HG02763 (cell line): ENCODE results near the gene ANKRD34A.

ENCODE experiments used
- ATAC-seq: cut with Tn5 transposase; IDR thresholded peaks from one replicate; pipeline ENCODE4 v1.9.1; 2021; ENCODE audit warnings: mild to moderate bottlenecking, moderate library complexity; ENCODE audit not compliant: unreplicated experiment

The ANKRD34A gene

DNA sequence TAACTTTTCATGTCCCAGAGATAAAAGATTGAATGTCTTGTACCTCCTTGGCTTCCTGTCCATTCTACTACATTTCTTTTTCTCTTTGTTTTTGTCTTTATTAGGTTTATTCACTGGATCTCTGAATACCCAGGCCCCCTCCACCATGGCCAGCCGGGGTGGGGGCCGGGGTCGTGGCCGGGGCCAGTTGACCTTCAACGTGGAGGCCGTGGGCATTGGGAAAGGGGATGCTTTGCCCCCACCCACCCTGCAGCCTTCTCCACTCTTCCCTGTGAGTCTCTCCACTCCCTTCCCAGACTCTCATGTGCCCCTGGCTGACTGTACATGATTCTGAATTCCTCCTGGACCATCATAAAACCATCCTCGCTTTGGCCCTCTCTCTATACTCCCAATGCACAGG is 10.3 kb upstream of the ANKRD34A start:
- ATAC-seq, result no peak

GRCh38 chr1:145972580-145972979 is 8.2 kb upstream of the ANKRD34A start:
- no peak for ATAC-seq

DNA sequence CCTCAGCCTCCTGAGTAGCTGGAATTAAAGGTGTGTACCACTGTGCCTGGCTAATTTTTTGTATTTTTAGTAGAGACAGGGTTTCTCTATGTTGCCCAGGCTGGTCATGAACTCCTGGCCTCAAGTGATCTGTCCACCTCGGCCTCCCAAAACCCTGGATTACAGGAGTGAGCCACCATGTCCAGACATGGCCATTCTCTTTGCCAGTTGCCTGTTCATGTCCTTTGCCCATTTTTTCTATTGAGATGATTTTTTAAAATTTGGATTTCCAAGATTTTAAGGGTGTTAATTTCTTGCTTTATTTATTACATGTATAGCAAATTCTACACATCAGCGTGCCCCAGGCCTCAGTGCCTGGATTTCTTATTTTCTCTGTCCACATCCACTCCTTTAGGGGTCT is 2.9 kb upstream of the ANKRD34A start:
- ATAC-seq, result no peak

GRCh38 chr1:145965119-145965744 is 857 bp upstream of the ANKRD34A start:
- no peak for ATAC-seq

- no peak for ATAC-seq
Observed at GRCh38 chr1:145963265-145964019, 933 bp downstream of the ANKRD34A start.

DNA sequence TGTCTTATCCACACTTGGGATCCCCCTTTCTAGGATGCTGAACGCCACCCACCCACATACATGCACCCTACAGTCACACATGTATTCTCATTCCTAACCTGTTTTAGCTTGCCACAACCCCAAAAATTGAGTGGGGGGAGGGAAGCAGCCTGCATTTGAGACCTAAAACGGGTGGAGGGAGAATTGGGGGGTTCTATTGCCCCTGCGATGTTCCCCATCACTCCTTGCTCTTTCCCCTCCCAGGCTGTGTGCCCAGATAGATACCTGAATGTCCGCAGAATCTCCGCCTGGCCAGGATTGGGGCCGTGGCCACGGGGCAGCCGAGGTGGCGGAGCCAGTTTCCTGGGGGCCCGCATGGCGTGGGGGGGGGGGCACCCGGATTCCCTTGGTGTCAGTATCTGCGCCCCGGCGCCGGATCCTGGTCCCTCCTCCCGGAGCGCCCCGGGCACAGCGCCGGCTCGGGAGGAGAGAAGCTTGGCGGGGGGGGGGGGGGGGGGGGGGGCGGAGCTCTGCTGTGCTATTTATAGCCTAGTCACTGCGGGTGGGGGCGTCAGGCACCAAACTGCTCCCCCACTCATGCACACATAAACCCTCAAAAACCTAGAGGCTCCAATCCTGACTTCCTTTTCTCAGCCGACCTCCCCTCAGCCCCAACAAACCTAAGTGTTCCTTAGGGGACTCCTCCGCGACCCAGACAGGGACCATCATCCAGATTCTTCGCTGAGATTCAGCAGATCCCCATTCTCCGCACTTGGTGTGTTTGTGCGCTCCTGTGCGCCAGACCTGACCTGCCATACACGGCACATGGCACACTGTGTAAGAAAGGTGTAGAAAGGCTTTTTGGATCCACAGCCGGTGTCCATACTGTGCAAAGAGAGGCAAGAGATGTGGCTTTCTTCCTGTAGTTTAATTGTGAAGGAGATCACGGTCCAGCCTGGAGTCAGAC is 1.9 kb downstream of the ANKRD34A start:
- no peak for ATAC-seq

GRCh38 chr1:145961425-145962156 is 2.8 kb downstream of the ANKRD34A start:
- no peak for ATAC-seq

GRCh38 chr1:145961109-145961424 is 3.3 kb downstream of the ANKRD34A start:
- no peak for ATAC-seq

DNA sequence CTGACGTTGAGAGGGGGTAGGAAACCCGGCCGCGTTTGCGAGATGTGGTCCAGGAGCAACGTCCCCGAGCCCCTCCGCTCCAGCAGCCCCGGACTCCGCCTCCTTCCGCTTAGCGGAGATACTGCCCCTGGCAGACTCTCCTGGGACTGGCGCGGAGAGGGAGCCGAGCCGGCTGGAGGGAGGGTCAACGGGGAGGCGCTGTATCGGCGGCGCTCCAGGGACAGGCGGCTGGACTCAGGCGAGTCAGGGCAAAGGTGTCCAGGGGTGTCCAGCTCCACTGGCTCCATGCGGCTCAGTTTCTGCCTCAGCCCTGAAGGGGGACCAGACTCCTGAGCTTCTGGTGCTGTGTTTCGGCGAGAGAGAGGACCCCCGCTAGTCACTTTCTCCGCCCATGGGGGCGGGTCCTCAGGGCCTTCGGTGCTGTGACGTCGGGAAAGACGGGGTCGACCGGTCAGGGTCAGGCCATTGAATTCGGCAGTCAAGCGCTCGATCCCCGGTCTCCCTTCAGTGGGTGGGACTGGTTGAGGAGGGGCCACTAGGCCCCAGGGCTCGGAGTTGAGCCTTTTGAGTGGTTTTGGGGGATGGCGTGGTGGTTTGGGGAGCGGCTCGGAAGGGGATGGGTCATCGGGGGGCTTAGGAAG is 3.8 kb downstream of the ANKRD34A start:
- ATAC-seq, result no peak

DNA sequence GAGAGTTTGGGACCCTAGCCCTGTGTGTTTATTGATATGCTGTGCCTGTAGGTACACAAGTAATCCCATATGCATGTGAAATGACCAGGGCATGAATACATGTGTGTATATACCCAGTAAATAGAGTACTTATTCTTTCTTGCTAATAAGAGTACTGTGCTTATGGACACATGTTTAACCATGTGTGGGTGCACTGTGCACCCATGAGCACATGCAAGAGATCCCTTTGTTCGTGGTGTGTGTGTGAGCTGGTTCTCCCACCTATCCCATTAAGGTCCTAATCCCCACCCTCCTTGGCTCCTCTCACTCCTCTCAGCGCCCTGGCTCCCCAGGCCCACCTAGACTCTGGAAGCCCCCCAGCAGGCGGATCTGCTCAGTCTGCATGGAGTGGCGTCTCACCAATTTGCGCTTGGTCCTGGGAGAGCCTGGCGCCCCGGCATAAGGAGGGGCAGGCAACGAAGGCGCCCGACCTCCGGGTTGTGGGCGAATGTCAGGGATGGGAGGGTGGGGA is 4.4 kb downstream of the ANKRD34A start:
- ATAC-seq, result no peak

DNA sequence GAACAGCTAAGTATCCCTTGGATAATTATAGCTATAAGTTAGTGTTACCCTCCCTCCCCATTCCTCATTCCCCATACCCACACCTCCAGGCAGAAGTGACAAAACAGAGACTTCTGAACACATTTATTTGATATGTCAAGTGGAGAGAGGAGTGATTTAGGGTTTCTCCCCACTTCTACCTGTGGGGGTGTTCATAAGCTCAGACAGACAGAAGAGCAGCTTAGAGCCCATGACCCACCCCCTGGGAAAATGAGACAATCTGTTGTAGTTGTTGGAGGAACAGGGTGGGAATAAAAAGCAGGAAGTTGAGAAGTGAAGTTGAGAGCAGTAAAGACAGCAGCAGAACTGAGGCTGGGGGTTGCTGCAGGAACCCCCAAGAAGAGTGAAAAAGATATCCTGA is 5.0 kb downstream of the ANKRD34A start:
- ATAC-seq, result no peak

DNA sequence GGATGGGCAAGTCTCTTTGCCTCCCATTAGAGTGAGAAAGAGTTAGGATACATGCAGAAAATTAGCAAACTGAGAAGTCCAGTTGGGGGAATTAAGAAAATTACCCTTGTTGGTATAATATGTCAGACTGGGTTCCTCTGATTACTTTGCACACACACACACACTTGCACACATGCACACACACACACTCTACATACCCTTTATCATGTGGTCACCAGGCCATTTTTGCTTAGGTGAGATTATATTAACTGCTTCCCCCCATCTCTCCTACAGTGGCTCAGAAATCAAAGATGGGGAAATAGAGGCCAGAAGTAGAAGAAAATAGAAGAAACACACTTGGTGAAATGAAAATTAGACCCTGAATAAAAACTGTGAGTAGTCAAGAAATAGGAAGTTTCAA is 5.6 kb downstream of the ANKRD34A start:
- ATAC-seq, result no peak

DNA sequence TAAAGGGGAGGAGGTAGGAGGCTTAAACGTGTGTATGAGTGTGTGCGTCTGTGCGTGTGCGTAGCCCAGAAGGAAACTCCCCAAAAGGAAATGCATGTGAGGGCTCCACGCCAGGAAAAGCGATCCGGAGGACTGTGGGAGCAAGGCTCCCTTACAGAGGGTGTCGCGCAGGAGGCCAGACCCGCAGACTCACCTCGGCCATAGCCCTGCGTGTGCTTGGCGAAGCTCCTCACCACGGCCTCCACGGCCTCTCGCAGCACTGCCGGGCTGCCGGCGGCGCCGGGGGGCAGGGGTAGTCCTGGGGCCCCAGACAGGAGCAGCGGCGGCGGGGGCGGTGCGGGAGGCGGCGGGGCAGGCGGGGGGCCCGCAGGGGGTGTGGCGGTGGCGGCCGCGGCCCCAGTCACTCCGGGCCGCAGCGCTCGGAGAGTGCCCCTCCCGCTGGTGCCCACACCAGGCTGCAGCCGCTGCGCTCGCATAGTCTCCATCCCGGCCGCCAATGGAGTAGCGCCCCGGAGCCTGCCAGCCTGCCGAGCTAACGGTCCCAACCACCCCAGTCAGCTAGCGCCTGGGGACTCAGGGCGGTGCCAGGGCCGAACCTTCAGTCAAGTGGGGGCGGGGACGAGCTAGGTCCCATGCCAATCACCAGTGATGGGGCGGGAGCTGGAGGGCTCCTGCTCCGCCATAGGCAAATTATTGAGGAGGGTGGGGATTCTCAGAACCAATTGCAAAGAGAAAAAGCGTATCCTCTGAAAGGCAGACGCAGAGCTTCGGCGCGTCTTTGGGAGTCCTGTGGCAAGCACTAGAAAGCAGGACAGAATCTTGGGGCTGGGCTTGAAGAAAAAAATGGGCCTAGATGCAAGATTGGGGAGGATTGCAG is 6.7 kb downstream of the ANKRD34A start, which contains the start of gene LIX1L:
LIX1L (minus strand) TSS at position 575 of the 877 bp plus-strand sequence; CDS start at position 485, 90 bp downstream.
- peak; percentile 90 for ATAC-seq

- no peak for ATAC-seq
Observed at GRCh38 chr1:145956781-145957442, 7.5 kb downstream of the ANKRD34A start.

- ATAC-seq, result no peak
Observed at GRCh38 chr1:145956361-145956760, 8.0 kb downstream of the ANKRD34A start.

DNA sequence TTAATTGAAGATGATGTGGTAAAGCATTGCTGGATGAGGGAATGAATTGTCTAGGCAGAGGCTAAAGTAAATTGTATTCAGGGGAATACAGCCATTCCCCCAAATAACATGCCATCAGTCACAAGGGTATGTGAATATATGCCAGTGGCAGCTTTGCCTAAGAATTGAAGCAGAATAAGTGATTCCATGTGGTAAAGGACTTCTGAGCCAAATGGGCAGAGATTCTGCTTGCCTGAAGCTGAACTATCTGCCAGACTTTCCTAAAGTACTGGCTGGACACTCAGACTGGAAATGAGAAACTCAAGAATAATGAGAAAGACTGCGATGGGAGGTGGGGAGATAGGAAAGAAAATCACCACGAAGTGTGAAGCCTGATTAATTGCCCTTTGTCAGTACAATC is 8.9 kb downstream of the ANKRD34A start:
- ATAC-seq, result no peak

GRCh38 chr1:145953861-145954260 is 10.5 kb downstream of the ANKRD34A start:
- no peak for ATAC-seq

GRCh38 chr1:145952903-145953302 is 11.5 kb downstream of the ANKRD34A start:
- ATAC-seq, result no peak

DNA sequence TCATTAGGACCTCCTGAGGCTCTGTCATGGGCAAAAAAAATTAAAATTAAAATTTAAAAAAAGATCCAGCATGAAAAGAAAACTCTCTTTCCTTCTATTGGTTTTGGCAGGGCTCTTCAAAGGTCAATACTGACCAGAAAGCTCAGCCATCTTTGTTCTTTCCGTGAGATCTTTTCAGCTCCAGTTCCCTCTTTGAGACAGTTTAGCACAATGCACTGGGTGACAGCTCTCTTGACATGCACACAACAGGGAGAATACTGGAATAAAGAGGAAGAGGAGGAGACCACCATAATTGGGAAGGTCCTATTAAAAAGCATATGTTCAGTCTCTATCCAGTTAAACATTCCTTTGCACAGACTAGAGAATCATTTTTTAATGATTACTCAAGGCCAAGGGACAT is 12.8 kb downstream of the ANKRD34A start:
- ATAC-seq, result no peak
